ENCODE measurements around the gene CCDC121.
"Not testable (repeated sequence)": the region's sequence is repeated elsewhere in the genome, so short reads cannot be mapped to it uniquely, and the experiment has no call there.

Gene CCDC121

DNA sequence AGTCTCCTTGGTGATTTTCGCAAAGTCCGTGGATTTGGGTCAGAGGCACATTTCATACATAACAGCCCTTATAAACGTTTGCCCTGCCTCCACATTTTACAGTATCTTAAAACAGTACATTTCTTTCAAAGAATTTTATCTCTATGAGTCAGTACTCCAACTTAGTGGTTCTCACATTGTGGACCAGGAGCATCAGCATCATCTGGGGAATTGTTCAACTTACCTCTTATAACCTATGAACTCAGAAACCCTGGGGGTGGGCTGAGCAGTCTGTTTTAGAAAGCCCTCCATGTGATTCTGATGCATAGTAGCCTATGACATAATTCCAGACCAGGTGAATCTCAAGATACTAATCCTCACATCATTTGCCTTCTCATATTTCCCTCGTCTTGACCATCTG is 22.2 kb upstream of the CCDC121 start:
- no peaks in the 10 kb centered on the region for H3K27me3 Mint-ChIP-seq
- peaks cover 6 to 12% of the 10 kb centered on the region in 2 donors for H3K4me1 Mint-ChIP-seq

DNA sequence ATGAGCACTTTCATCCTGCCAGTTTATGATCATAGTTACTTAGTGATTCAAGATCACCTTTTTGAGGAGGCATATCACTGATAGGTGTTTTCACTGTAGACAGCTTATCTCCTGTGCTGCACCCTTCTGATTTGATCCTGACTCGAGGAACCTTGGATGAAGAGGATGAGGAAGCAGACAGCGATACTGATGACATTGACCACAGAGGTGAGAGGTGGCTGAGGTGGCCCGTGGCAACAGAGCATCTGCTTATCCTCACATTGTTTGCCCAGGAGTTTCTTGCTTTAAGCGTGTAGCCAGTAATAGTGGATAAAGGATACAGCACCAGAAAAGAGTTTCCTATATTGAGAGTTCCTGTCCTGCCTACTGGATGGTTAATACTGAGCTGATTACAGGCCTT is 18.9 kb upstream of the CCDC121 start:
- ATAC-seq (replicated peaks), result no peak
- no peak overlapping the region for H3K4me3 Mint-ChIP-seq
- H3K27ac Mint-ChIP-seq, result no peak overlapping the region
- H3K36me3 Mint-ChIP-seq, result peaks cover 20 to 32% of the 10 kb centered on the region in 2 donors
- no peaks in the 10 kb centered on the region for H3K27me3 Mint-ChIP-seq
- no peaks in the 10 kb centered on the region for H3K4me1 Mint-ChIP-seq
- no peaks in the 10 kb centered on the region for H3K9me3 Mint-ChIP-seq
- DNase-seq, result no peak

More for the DNA sequence above, 22.2 kb upstream of the CCDC121 start:
- Mint-ChIP-seq H3K36me3 (peaks cover 43 to 51% of the 10 kb centered on the region in 2 donors), H3K4me3 (no peak overlapping the region), H3K9me3 (no peaks in the 10 kb centered on the region), H3K27ac (no peak overlapping the region)
- ATAC-seq (replicated peaks) (no peak), DNase-seq (no peak)

DNA sequence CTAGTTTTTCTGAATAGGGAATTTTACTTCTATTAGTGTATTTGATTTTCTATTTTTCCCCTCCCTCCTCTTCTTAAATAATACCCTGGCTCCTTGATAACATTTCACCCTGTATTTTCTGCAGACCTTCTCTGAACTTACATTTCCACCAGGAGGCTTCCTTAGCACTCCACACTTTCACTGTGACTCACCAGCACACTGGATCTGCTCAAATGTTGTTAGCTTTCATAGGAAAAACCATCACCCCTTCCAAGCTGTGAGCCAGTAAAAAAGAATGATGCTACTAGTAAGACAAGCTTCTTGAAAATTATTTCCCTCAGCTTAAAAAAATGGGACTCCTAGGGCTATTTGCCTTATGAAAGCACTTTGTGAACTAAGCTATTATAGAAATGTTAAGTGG is 18.5 kb upstream of the CCDC121 start:
- Mint-ChIP-seq H3K9me3 (no peaks in the 10 kb centered on the region), H3K27me3 (no peaks in the 10 kb centered on the region), H3K4me3 (no peak overlapping the region), H3K36me3 (peaks cover 20 to 31% of the 10 kb centered on the region in 2 donors), H3K4me1 (no peaks in the 10 kb centered on the region), H3K27ac (no peak overlapping the region)
- DNase-seq (no peak), ATAC-seq (replicated peaks) (no peak)

DNA sequence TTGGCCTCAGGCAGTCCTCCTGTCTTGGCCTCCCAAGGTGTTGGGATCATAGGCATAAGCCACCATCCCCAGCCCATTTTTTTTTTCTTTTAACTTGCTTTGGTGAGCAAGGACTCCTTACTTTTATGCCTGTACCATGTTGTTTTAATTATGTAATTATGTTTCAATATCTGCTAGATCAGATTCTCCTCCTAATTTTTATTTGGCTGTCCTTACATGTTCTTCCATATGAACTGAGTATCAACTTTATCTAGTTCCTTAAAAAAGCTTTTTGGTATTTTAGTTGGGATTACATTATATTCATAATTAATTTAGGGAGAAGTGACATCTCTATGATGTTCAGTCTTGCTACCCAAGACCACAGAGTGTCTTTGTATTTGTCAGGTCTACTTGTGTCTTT is 16.4 kb upstream of the CCDC121 start:
- Mint-ChIP-seq H3K9me3 (no peaks in the 10 kb centered on the region), H3K36me3 (peaks cover 24 to 31% of the 10 kb centered on the region in 2 donors), H3K27ac (no peak overlapping the region), H3K27me3 (no peaks in the 10 kb centered on the region), H3K4me1 (no peaks in the 10 kb centered on the region), H3K4me3 (no peak overlapping the region)
- no peak for DNase-seq
- no peak for ATAC-seq (replicated peaks)

DNA sequence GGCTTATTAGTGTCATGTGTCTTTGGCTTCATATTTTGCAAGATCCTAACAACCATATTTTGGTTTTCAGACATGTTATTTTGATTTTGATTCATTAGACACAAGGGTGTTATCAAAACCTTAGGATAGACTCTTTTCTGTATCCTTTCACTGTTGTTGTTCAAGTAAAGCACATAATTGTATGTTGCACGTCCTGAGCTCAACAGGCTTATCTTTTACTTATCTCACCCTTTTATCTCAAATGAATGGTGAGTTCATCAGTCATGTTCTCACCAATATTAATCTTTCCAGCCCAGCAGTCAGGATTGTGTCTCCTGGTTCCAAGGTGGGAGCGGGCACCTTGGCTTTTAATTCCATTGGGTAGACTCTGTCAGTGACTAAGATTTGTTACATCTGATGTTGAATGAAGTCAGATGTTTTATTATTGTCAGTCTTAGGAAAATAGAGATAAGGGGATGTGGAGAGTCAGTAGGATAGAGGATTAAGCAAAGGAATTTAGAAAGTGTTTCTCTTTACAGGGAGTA is 12.0 kb upstream of the CCDC121 start:
- peaks cover 29 to 33% of the 10 kb centered on the region in 2 donors for H3K36me3 Mint-ChIP-seq
- ATAC-seq (replicated peaks), result no peak
- H3K9me3 Mint-ChIP-seq, result no peaks in the 10 kb centered on the region
- H3K4me3 Mint-ChIP-seq, result no peak overlapping the region
- no peaks in the 10 kb centered on the region for H3K27me3 Mint-ChIP-seq
- no peak overlapping the region for H3K27ac Mint-ChIP-seq
- no peak for DNase-seq
- H3K4me1 Mint-ChIP-seq, result peaks cover 3 to 5% of the 10 kb centered on the region in 2 donors

DNA sequence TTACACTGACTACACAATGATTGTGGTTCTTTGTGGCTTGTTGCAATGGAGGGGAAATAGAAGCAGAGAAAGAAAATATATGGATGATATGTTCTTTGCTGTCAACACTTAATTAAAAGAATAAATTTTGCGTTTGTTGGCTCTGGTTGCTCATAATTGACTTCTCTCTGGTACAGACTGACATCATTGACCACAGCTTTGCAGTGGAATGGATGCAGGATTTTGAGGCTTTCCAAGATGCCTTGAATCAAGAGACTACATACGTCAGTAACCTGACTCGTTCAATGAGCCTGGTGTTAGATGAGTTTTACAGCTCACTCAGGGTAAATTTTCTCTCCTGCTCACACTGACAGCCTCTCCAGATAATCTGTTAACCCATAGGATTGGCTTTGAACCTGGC is 9.9 kb upstream of the CCDC121 start:
- ATAC-seq (replicated peaks) (no peak), DNase-seq (no peak)
- Mint-ChIP-seq H3K27ac (peak overlapping the region; percentile 15), H3K36me3 (peaks cover 39 to 46% of the 10 kb centered on the region in 2 donors), H3K4me3 (no peak overlapping the region), H3K9me3 (no peaks in the 10 kb centered on the region), H3K4me1 (peaks cover 5% of the 10 kb centered on the region in 2 donors), H3K27me3 (no peaks in the 10 kb centered on the region)

DNA sequence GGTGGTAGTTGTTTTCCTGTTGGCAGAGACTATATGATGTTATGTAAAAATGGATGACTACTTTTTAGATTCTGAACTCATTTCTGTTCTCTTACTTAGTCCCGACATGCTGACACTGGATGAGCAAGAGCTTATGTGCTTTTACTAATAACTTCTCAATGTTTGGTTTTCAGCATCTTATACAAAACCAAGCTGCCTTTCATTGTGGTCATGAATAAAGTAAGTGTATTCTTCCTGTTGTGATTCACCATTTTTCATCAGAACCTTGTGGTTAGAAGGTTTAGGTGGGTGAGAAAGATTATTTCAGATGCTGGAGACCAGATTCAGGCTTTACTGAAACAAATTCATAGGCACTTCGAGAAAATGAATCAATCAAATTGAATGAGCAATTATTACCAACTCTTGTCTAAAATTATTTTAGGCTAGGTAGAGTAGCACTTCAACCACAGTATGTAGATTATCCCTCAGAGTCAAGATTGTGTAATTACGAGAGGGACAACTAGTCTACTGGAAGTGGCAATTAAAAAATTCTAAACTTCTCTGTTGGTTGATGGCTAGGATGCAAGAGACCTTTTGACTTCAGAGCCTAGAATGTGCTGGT is 9.3 kb upstream of the CCDC121 start:
- peak in 1 of 2 donors; percentile 52 for ATAC-seq (replicated peaks)

DNA sequence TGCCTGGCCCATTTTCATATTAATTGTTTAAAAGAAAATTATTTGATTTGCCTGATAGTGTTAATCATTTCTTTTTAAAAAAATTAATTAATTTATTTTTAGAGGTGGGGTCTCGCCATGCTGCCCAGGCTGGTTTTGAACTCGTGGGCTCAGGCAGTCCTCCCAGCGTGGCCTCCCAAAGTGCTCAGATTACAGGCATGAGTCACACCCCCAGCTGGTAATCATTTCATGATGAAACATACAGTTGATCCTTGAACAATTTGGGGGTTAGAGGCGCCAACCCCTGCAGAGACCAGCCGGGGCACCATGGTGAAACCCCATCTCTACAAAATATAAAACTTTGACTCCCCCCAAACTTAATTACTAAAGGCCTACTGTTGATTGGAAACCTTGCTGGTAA is 8.0 kb upstream of the CCDC121 start:
- no peak overlapping the region for H3K4me3 Mint-ChIP-seq
- H3K9me3 Mint-ChIP-seq, result no peaks in the 10 kb centered on the region
- H3K4me1 Mint-ChIP-seq, result peaks cover 5 to 8% of the 10 kb centered on the region in 2 donors
- no peak for ATAC-seq (replicated peaks)
- H3K36me3 Mint-ChIP-seq, result peaks cover 44 to 56% of the 10 kb centered on the region in 2 donors
- H3K27me3 Mint-ChIP-seq, result no peaks in the 10 kb centered on the region
- no peak overlapping the region for H3K27ac Mint-ChIP-seq
- no peak for DNase-seq

More for the DNA sequence above, 9.3 kb upstream of the CCDC121 start:
- peak overlapping the region; percentile 16 for H3K27ac Mint-ChIP-seq
- DNase-seq, result no peak
- H3K36me3 Mint-ChIP-seq, result peaks cover 39 to 49% of the 10 kb centered on the region in 2 donors
- no peaks in the 10 kb centered on the region for H3K27me3 Mint-ChIP-seq
- H3K4me1 Mint-ChIP-seq, result peaks cover 5% of the 10 kb centered on the region in 2 donors
- no peak overlapping the region for H3K4me3 Mint-ChIP-seq
- no peaks in the 10 kb centered on the region for H3K9me3 Mint-ChIP-seq

DNA sequence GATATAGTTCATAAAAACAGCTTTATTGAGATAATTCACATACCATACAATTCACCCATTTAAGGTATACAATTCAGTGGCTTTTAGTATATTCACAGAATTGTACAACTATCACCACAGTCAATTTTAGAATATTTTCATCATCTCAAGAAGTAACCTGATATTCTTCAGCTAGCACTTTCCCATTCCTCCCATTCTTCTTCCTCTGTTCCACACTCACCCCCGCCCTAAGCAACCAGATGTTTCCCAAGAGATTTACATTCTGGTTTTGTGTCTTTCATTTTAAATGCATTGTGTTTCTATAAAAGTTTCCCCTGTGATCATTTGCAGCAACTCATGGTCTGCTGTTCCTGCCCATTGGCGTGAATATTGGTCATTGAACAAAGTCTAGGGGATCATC is 5.5 kb upstream of the CCDC121 start:
- ATAC-seq (replicated peaks) (no peak), DNase-seq (no peak)
- no peaks in the 10 kb centered on the region for H3K9me3 Mint-ChIP-seq
- no peaks in the 10 kb centered on the region for H3K27me3 Mint-ChIP-seq
- H3K4me1 Mint-ChIP-seq, result peaks cover 5 to 10% of the 10 kb centered on the region in 2 donors
- H3K36me3 Mint-ChIP-seq, result peaks cover 40 to 58% of the 10 kb centered on the region in 2 donors
- H3K27ac Mint-ChIP-seq, result no peak overlapping the region
- H3K4me3 Mint-ChIP-seq, result no peak overlapping the region

DNA sequence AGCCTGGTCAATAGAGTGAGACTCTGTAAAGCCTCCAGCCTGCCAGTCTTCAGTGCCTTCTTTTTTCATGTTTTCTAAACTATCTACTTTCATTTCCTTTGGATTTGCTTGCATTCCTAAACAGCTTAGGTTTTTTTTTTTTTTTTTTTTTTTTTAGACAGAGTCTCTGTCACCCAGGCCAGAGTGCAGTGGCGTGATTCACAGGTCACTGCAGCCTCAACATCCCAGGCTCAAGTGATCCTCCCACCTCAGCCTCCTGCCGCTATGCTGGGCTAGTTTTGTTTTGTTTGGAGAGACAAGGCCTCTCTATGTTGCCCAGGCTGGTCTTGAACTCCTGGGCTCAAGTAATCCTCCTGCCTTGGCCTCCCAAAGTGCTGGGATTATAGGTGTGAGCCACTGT is 1.4 kb upstream of the CCDC121 start:
- H3K27ac Mint-ChIP-seq; H3K9me3 Mint-ChIP-seq; H3K27me3 Mint-ChIP-seq; H3K4me3 Mint-ChIP-seq; DNase-seq; ATAC-seq (replicated peaks): not testable (repeated sequence)
- peaks cover 17 to 42% of the 10 kb centered on the region in 2 donors for H3K36me3 Mint-ChIP-seq
- H3K4me1 Mint-ChIP-seq, result peaks cover 9 to 15% of the 10 kb centered on the region in 2 donors

DNA sequence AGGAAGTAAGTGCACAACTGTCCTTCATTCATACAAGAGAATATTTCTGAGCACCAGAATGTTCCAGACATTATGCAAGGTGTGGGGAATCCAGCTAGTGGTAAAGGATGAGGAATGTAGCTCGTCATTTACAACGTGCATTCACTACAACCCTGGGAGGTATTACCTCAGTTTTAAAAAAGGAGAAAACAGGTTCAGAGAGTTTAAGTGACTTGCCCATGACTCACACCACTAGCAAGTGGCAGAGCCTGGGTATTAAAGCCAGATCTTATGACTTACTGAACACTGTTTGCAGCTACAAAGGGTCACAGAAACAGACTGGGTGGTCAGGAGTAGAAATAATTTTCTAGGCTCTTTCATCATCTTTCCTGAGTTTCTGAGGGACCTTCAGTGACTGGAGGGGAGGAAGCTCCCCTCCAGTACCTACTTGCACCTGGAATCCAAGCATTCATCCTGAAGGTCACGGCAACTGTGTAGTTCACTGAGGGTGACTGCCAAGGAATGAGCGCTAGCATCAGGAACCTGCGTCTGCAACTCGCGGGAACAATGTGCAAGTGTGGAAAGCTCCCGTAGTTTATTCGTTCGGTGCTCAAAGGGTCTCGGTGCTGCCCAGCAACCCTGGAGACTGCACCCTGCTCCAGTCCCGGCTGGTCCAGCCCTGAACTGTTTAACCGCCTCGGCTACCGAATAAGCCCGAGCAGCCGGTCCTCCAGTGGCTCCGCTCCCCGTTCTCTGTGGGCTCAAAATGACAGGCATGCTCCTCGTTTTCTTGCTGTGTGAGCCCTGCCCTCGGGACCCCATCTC is 647 bp downstream of the CCDC121 start:
- peak overlapping the region; percentile 53 for H3K27ac Mint-ChIP-seq
- peaks cover 9 to 15% of the 10 kb centered on the region in 2 donors for H3K4me1 Mint-ChIP-seq
- DNase-seq (no peak), ATAC-seq (replicated peaks) (peak; percentile 47 to 49)
- H3K36me3 Mint-ChIP-seq, result peaks cover 18 to 37% of the 10 kb centered on the region in 2 donors
- no peak overlapping the region for H3K4me3 Mint-ChIP-seq
- no peaks in the 10 kb centered on the region for H3K9me3 Mint-ChIP-seq
- no peaks in the 10 kb centered on the region for H3K27me3 Mint-ChIP-seq

DNA sequence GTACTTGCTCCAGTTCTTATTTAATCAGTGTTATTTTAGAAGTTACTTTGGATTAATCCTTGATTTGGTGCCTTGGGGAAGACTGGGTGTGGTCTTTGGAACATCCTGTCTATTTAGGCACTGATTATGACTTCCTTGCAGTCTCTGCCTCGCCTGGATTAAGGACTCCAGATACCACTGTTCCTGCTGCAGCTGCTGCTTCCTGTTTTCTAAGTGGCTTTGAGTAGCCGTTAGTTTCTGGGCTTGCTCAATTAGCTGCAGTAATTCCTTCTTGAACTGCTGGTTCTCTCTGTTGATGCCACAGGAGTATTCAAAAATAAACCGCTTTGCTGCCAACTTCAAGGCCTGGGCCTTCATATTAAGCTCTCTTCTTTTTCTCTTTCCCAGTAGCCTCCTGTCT is 1.9 kb downstream of the CCDC121 start:
- not testable (repeated sequence) for H3K9me3 Mint-ChIP-seq; H3K27ac Mint-ChIP-seq; H3K4me3 Mint-ChIP-seq; ATAC-seq (replicated peaks); DNase-seq; H3K27me3 Mint-ChIP-seq
- peaks cover 22 to 41% of the 10 kb centered on the region in 2 donors for H3K36me3 Mint-ChIP-seq
- peaks cover 9 to 12% of the 10 kb centered on the region in 2 donors for H3K4me1 Mint-ChIP-seq

DNA sequence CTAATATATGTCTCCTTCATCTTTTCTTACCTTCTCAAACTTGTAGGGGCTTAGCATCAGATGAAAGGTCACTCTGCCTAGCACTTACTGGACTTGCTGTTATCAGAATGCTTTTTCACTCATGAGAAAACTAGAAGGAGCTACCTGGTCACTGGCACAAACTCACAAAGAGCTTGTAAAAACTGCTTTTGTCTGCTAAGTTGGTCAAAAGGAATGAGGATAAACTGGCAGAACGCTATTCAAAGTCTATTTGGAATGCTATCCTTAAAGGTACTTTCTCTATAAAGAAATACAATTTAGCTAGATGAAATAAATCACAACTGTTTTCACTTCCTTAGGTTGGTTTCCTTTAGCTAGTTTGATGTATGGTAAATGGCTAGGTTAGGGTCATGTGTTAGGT is 2.5 kb downstream of the CCDC121 start:
- H3K36me3 Mint-ChIP-seq, result peaks cover 25 to 43% of the 10 kb centered on the region in 2 donors
- peaks cover 9 to 12% of the 10 kb centered on the region in 2 donors for H3K4me1 Mint-ChIP-seq
- not testable (repeated sequence) for H3K9me3 Mint-ChIP-seq; H3K27ac Mint-ChIP-seq; H3K27me3 Mint-ChIP-seq; ATAC-seq (replicated peaks); H3K4me3 Mint-ChIP-seq; DNase-seq

DNA sequence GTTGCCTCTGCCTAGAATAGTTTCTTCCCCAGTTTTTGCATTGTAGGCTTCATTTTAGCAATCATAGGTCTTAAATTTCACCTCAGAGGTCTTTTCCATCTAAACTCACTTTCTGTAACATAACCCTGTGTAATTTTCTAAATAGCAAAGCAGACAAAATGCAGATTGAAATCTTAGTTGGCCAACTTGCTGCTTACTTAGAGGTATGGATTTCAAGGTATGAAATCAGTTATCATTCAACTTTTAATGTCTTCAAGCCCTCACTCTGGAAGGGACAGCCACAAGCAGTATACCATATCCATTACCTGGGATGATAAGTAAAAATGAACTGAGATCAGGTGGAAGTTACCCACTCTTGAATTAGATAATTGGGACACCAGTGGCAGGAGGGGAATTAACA is 3.9 kb downstream of the CCDC121 start:
- Mint-ChIP-seq H3K27ac (no peak overlapping the region), H3K9me3 (no peaks in the 10 kb centered on the region), H3K4me3 (no peak overlapping the region), H3K27me3 (no peaks in the 10 kb centered on the region), H3K4me1 (peaks cover 9 to 10% of the 10 kb centered on the region in 2 donors), H3K36me3 (peaks cover 32 to 44% of the 10 kb centered on the region in 2 donors)
- ATAC-seq (replicated peaks) (no peak), DNase-seq (no peak)
